HG03457 (cell line): Measurements from ENCODE around the gene HECW1.
"Not testable (repeated sequence)": the region's sequence is repeated elsewhere in the genome, so short reads cannot be mapped to it uniquely, and the experiment has no call there.

Experiments used
- ATAC-seq: cut with Tn5 transposase; IDR thresholded peaks from one replicate; pipeline ENCODE4 v1.9.1; 2021; ENCODE audit warnings: moderate number of reproducible peaks; ENCODE audit not compliant: unreplicated experiment

HECW1 gene

DNA sequence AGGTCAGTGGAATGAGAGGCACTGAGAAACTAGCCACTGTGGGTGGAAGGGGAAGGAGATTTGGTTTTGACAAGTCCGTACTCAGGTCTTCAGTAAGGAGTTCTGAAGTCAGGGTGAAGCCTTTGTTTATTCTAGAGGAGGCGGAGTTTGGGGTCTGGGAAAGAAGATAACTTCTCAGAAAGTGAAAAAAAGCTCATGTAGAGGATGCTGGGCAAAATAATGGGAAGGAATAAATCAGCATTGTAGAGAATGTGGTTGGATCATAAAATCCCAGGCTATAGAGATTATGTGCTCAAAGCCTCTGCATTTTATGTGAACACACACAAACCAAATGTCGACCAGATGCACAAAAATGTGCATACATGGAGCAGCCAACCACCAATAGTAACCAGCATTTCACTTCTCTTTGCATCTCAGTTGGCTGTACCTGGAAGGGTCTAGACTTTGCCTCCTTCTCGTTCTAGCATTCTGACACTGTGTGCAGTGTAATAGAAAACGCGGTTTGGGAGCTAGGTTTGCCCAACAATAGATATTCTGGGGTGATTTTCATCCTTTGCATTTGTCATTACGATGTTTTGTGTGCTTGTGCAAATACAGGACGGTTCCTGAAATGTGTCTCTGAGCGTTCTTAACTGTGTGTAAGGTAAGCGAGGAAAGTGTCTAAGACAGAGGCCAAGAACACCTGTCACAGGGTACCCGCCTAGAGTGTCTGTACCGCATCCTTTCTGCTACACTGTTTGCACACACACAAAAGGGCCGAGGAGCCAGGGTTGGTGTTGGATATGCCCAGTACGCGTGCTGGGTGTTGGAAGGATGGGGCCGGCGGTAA, 603 bp upstream of the HECW1 start:
- ATAC-seq: no peak

DNA sequence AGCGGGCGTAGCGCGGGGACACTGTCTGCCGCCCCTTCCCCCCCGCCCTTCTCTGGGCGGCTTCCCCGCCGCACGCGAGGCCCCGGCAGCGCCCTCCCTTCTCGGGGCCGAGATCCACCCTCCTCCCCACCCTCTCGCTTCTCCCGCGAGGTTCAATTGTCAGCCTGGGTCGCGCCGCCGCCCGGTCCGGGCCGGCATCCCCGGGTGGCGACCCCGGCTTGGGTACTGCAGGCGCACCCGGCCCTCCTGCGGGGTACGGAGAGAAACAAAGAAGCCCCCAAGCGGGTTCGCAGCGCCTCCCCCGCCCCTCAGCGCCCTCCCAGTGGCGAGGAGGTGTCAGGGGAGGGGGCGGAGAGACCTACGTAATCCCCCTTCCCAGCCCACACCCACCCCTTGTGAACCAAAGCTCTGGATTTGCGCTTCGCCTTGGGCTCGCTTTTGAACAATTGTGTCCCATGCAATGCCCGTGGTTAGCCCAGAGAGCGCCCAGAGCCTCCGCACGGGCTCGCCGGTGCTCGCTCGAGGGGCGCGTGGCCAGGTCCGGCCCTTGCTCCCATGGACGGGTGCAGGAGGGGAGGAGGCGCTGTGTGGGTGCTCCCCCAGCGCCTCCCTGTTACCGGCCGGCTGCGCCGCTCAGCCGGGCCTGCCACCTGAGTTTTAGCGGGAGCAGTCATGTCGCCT, 634 bp downstream of the HECW1 start:
- ATAC-seq: no peak

DNA sequence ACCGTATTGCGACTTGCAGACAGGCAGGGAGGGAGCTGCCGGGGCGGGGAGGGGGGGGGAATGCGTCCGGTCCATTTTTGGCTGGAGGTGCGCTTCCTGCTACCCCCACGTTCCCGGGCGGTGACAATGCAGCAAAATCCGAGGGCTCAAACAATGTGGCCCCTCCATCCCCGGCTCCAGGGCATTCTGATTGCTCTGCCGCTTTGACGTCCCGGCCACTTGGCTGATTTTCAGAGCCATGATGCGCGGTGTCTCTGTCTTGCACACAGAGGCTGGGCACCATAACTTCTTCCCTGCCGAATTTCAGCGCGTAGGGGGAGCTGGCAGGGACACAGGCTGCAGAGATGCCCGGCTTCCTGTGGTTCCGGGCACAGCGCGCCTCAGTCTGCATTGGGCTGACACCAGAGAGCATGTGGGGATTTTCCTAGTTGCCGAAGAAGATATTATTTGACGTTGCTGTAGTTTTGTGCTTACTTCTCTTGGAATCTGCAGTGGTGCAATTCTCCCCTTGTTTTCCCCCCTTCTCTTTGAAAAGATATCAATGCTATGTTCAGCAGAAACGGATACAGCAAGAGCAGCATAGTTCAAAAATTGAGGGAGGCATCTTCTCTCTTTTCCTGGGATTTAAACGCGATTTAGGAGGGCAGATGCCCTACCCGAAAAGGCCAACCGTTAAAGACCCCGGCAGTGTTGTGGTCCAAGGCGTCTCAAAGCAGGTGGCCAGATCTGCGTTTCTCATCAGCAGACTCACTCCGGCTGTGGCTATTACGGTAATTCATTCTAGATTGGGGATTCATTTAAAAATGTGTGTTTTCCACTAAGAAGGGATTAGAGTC, 1.4 kb downstream of the HECW1 start:
- no peak for ATAC-seq

DNA sequence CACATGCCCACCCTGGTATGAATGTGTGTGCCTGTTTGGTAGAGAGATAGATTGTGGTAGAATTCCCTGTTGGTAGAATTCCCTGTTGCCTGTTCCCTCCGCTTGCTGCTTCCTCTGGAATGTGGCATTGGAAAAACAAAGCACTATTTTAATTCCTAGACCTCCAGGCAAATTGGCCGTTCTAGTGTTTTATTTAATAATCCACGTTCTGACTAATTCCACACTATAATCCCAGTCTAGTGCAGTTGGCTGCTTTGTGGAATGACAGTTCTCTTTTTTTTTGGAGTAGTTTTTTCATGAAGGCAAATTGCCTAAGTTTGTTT, 2.0 kb downstream of the HECW1 start:
- no peak for ATAC-seq

DNA sequence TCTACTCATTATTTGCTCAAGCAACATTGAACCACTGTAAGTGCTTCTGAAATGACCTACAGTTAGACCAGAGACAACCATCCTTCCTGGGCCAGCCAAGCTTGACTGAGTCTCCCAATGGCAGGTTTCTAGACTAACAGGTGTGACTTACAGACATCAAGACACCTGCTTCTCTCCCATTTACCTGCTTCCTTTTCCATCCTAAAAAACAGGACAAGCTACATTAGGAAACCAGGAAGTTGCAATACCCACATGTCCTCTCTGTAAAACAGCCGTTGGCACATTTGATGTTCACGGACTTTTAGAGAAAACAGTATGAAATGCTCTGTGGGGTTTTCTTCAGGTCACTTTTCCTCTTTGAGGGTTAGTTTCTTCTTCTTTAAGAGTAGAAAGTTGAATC, 4.0 kb downstream of the HECW1 start:
- ATAC-seq: no peak

DNA sequence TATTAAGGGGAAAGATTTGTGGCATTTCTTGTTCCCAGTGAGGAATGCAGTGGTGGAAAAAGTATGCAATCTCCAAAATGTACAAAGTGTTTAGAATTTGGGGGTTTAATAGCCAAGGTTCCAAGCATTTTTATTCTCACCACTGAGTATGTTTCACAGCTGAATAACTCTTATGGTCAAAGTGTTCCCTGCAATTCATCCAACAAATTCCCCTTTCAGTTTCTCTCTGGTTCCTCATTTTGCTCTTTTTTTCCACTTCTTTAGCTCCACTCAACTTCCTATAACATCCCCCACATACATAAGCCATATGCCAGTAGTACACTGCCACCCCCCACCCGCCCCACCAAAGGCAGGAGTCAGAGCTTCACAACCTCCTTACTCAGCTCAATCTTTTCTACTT, 4.6 kb downstream of the HECW1 start:
- no peak for ATAC-seq

DNA sequence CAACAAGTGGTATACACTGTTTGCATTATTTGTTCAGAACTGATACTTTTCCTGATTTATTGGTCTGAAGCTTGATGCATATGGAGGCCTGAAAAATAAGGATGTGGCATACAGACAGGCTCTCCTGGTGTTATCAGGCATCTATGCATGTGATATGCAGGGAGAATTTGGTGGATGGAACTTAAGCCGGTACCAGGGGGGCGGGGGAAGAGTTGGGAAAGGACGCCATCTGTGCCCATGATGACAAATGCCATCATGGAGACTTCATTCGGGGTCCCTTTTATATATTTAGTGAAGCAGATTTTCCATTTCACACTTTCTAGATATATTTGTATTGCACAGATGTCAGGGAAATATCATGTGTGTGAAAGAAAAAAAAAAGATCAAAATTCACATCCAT, 5.4 kb downstream of the HECW1 start:
- ATAC-seq: no peak

DNA sequence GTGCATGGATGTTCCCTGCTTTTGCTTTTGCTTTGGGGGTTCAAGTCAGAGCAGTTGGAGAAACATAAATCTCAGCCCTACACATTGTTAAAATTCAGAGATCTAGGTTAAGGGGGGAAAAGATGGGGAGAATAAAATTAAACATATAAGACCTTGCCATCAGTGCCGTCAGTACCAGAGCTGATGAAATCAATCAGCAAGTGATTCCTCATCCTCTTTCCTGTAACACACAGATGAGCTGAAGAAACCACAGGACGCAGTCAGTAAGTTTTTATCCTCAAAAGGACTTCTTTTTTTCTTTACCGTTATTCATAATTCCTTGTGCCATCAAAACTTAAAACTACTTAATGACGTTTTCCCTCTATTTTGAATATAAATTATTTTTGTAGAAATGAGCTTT, 5.9 kb downstream of the HECW1 start:
- no peak for ATAC-seq

DNA sequence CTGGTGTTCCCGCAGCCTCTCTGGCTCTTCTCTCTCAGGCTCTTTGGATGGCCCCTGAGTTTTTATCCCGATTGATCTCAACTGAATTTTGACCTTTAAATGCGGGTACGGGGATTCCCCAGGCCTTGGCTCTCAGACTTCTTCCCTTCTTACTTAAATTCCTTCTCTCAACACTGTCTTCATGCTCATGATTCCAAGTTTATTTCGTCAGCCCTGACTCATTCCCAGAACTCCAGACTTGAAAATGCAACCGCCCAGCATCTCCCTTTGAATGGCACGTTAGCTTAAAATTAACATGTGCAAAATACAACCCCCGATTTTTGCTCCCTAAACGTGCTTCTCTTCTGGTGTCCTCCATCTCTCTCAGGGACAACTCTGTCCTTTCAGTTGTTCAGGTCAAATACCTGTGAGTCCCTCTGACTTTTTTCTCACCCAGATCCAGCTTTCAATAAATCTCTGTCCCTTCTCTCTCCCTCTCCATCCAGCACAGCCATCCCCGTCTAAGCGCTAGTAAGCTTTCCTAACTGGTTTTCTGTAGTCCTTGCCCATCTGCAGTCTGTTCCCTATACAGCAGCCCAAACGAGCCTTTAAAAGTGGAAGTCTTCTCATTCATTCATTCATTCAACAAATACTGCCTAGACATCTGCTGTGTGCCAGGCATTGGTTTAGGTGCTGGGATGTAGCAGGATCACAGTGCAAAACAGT, 7.1 kb downstream of the HECW1 start:
- no peak for ATAC-seq

DNA sequence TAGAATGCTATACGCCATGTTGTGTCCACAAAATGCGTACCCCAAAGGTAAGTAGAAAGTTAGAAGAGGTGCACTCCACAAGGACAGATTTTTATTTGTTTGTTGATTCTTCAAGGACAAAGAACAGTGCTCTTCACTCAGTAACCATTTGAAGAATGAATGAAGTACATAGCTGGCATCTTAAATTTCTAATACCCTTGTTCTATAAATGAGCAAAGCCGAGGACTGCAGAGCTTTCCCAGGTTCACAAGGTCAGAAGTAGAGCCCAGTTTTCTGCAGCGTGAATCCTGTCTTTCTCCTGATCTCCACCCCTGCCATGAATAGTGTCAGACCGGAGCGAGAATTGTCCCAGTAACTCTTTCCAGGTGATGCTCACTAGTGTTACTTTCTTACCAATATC, 9.5 kb downstream of the HECW1 start:
- ATAC-seq: no peak

DNA sequence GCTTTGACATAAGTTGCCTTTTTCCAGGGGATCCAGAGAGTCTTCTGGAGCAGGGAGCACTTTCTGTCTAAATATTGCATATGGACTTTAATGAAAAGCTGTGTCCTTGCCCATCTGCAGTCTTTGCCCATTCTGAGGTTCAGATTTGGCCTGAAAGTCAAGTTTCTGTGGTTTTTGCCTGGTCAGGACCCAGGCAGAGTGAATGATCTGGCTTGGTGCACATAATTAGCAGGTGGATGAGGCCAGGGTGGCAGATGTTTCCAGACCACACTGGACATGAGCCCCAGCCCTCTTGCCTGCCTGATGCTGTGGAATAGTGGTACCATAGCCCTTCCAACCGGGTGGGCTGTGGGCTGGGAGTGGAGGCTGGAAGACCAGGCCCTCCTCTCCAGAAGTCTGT, 11.0 kb downstream of the HECW1 start:
- ATAC-seq: no peak

DNA sequence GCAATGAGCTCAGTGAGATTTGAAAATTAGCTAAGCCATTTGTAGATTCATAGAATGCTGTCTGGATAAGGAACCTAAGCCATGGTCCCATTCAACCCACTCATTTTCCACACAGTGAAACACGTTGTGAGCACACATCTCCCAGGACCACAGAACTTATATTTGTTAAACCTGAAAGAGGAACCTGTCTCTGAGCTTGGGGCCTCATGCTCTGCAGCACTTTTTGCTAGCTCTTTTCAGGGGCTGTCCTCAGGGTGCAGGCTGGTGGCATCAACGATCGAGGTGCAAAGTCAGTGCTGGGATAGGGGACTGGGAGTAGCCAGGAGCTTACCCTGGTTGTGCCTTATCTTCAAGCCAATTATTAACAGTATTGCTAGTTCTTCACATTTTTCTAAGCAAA, 11.9 kb downstream of the HECW1 start:
- ATAC-seq: no peak

DNA sequence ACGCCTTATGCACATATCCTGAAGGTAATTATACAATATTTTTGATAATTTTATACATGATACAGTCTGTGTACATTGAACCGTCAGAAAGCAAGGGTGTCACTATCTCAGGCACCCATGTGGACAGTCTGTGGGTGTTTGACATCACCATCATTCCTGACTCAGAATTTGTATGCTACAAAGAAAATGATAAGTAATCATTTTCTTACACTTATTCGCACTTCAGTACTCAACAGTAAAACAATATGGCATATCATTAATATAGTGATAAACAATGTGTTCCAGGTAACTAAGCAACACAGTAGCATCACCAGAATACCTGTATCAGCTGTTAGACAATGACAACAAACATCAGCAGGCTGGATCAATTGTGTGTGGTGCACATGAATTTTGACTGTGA, 17.9 kb downstream of the HECW1 start:
- ATAC-seq: no peak

DNA sequence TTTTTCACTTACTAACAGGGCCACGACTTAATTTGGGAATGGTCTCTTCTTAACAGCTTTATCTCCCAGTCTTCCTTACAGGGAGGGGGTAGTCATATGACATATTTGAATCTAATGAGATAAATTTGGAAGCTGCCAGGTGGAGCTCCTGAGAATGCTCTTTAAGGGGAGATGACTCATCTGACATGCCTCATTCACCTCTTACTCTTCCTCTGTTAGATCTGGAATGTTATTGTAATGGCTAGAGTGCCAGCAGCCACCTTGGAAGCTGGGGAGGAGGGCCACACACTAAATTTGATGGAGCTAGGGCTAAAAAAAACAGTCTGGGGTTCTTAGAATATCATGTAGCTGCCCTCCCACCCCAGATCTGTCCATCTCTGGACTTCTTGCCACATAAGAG, 22.7 kb downstream of the HECW1 start:
- ATAC-seq: no peak

DNA sequence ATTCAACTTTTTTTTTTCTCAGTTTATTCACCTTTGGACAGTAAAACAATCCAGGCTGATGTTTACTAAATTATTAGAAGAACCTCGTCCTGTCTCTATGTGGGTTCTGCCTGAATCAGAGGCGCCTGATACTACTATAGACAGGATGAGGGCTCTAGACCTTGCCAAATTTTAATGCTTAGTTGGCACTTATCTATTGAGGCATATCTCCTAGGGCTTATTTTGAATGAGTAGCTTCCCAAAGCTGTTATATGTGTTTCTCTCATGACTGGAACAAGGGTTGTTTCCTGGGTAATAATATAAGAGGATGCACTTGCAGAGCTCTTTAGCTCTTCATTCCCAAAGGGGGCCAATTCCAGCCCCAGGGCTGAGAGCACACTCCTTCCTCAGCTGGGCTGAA, 23.6 kb downstream of the HECW1 start:
- ATAC-seq: no peak

DNA sequence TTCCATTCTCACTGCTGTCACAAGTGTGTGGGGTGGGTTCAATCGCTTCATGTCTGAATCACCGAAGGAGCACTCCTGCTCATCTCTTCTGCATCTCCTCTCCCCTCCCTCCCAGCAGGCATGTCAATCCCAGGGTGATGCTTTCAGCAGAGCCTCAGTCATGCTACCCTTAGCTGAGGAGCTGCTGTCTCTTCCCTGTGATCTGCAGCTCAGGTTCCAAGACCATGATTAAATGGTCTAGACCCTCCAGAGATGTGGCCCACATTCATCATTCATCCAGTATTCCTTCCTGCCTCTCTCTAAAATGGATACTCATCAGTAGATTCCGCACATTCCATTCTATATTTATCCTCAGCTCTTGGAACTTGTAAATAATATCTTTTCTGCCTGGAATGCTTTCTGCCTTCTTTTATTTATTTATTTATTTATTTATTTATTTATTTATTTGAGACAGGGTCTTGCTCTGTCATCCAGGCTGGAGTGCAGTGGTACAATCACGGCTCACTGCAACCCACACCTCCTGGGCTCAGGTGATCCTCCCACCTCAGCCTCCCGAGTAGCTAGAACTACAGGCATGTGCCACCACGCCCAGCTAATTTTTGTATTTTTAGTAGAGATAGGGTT, 24.8 kb downstream of the HECW1 start:
- ATAC-seq: not testable (repeated sequence)

DNA sequence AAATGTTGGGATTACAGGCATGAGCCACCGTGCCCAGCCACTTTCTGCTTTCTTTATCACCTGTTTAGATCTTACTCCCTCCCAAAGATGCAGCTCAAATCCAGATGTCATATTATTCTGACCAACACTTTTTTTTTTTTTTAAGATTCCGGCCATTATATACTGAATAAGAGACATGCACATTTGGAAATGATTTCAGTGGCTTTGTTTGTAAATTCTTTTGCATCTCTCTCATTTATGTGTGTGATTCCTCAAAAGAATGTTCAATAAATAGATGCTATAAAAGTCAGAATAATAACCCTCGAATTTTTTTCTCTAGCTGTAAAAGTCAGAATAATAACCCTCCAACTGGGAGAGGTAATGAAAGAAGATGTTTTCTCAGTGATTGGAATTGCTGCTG, 25.4 kb downstream of the HECW1 start:
- no peak for ATAC-seq

DNA sequence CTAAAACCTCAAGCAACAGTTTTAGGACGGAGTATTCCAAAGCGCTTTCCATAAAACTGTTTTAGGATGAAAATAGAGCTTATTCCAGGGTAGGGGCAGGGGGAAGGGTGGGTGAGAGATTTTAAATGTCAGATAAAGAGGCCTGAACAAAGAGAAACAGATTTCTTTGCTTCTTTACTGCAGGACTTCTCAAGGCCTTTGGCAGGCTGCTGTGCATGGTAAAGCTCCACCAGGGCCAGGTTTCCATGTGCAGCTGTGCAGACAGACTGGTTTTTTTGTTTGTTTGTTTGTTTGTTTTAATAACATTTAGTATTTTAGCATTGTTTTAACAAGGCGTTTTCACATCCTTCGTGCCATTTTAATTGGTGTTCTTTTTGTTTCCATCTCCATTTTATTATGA, 26.3 kb downstream of the HECW1 start:
- ATAC-seq: no peak

DNA sequence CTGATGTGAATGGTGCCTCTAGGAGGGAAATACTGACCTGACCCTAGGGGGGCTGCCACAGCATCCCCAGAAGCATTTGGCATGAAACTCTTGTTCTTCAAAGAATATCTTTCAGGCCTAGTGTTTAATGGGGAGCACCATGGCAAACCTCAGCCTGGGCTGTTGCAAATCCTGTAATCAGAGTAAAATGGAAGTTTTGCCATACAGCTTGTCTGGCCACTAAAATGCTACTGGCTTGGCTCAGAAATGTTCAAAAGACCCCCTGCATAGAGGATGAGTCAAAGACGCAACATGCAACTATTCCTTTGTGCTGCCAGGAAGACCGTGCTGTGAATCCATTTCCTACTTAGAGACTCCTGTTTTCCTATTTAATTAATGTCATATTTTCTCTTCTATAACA, 26.7 kb downstream of the HECW1 start:
- ATAC-seq: no peak

DNA sequence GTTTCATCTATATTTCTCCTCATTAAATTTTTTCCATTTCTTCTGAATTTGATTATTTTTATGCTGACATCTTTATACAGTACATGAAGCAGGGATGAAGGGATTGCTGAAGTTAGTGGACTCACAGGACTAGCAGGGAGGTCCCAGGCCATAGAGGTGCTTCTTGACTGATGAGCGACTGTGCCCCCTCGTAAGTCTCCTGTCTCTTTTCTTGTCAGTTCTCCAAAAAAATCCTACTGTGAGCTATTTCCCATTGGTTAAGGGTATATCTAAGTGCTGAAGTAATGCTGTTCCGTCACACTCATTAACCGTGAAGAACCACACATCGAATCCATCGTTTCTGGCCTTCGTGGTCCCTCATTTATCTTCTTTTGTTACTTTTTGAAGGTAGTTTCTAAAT, 27.7 kb downstream of the HECW1 start:
- no peak for ATAC-seq

DNA sequence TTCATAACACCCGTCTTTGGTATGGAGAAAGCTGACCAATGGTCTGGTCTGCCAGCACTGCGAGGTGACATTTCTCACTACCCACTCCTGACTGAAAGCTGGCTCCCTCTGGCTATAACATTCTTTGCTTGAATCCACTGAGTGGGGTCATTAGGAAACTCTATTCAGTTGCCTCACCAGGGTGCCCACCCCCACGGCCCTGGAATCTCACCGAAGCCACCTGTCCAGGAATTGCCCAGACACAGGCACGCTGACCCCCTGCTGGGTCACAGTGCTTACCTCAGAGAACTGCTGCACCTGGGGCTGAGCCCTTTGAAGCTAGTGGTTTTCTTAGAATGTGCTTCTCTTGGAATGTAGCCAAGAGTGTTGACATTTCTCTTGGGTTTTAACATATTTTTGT, 28.6 kb downstream of the HECW1 start:
- ATAC-seq: no peak
